ENCODE data around the gene CALML3.

Gene CALML3

GRCh38 chr10:5545011-5545410, 20.2 kb downstream of the CALML3 start:
- DNase-seq = no peak

GRCh38 chr10:5545426-5545777, 20.6 kb downstream of the CALML3 start:
- no peak for DNase-seq

GRCh38 chr10:5545778-5546710, 21.3 kb downstream of the CALML3 start:
- DNase-seq = no peak

- DNase-seq = no peak
These were observed 22.3 kb downstream of the CALML3 start for GRCh38 chr10:5546891-5547680.

GRCh38 chr10:5547681-5547930, 22.8 kb downstream of the CALML3 start:
- DNase-seq = no peak

- no peak for DNase-seq
These were observed 23.3 kb downstream of the CALML3 start for GRCh38 chr10:5547931-5548660.

GRCh38 chr10:5549462-5550249, 24.9 kb downstream of the CALML3 start:
- no peak for DNase-seq

GRCh38 chr10:5550250-5550545, 25.4 kb downstream of the CALML3 start:
- DNase-seq = no peak

- DNase-seq = no peak
These were observed 26.1 kb downstream of the CALML3 start for GRCh38 chr10:5550621-5551530.

GRCh38 chr10:5551531-5552375, 27.0 kb downstream of the CALML3 start:
- no peak for DNase-seq

GRCh38 chr10:5552376-5553321, 27.9 kb downstream of the CALML3 start:
- DNase-seq = no peak

GRCh38 chr10:5553400-5554170, 28.8 kb downstream of the CALML3 start:
- DNase-seq = no peak

GRCh38 chr10:5555021-5555510, 30.3 kb downstream of the CALML3 start:
- DNase-seq = no peak

GRCh38 chr10:5555881-5556280, 31.1 kb downstream of the CALML3 start:
- DNase-seq = no peak

GRCh38 chr10:5556576-5556975, 31.8 kb downstream of the CALML3 start:
- DNase-seq = no peak

- DNase-seq = no peak
These were observed 32.4 kb downstream of the CALML3 start for GRCh38 chr10:5557040-5557721.

GRCh38 chr10:5557799-5558771, 33.3 kb downstream of the CALML3 start:
- no peak for DNase-seq
